HepG2 (cell line): ENCODE measurements around the gene FTCD. TPM values are rescaled to one million over a fixed set of nuclear protein-coding genes. Genes with fewer than 3 reads are reported as not detected.

ENCODE experiments used
- CEBPG ChIP-seq: IDR thresholded peaks from 2 replicates; pipeline ENCODE4 v1.6.1; 2016
- NBN ChIP-seq: fragments of 450-650 bp; conservative IDR thresholded peaks from 2 replicates; pipeline ENCODE4 v1.6.1; 2017
- NFKB2 ChIP-seq: sonication (generic); formaldehyde crosslinking; IDR thresholded peaks from 2 replicates; pipeline ENCODE4 v1.4.0; 2020; ENCODE audit warnings: missing genetic modification reagents, borderline replicate concordance
- PHF20 ChIP-seq: sonication (generic); formaldehyde crosslinking; IDR thresholded peaks from 2 replicates; pipeline ENCODE4 v1.5.0; 2020; ENCODE audit warnings: mild to moderate bottlenecking, missing genetic modification reagents
- RAD21 ChIP-seq: fragments of 450-650 bp; formaldehyde crosslinking; IDR thresholded peaks from 2 replicates; pipeline ENCODE4 v1.5.0; 2020; ENCODE audit warnings: mild to moderate bottlenecking
- SATB2 ChIP-seq: sonication (generic); formaldehyde crosslinking; IDR thresholded peaks from 2 replicates; pipeline ENCODE4 v1.5.0; 2020; ENCODE audit warnings: missing genetic modification reagents
- SIX1 ChIP-seq: sonication (generic); formaldehyde crosslinking; IDR thresholded peaks from 2 replicates; pipeline ENCODE4 v1.4.0; 2020; ENCODE audit warnings: missing genetic modification reagents, borderline replicate concordance
- ZNF33B ChIP-seq: sonication (generic); formaldehyde crosslinking; IDR thresholded peaks from 2 replicates; pipeline ENCODE4 v1.5.1; 2020; ENCODE audit warnings: mild to moderate bottlenecking, missing genetic modification reagents
- ZNF557 ChIP-seq: sonication (generic); formaldehyde crosslinking; IDR thresholded peaks from 2 replicates; pipeline ENCODE4 v1.4.0; 2020; ENCODE audit warnings: missing genetic modification reagents
- ZSCAN9 ChIP-seq: IDR thresholded peaks from 2 replicates; pipeline ENCODE4 v1.6.1; 2016; ENCODE audit warnings: borderline replicate concordance
- polyA plus RNA-seq, 8 experiments: library from polyadenylated mRNA; depleted of rRNA in 3 of 8; stranded (reverse) in 7 of 8; unstranded in 1 of 8; fragments of >200 nt; fragmentation: Illumina TruSeq in 4 of 8; extraction: Trizol in 4 of 8; gene quantifications; 2 replicates each; pipeline versions ENCODE4 v1.2.1 to v1.2.3, GENCODE V29; 2011 to 2016; ENCODE audit warnings: low read depth in 4 of 8, missing spikeins in 1 of 8, mixed read lengths in 1 of 8; ENCODE audit not compliant: insufficient read depth in 1 of 8
- total RNA-seq, 5 experiments: library from RNA; depleted of rRNA; stranded (reverse); fragments of >200 nt; fragmentation: Illumina TruSeq; extraction: Trizol; gene quantifications; 2 replicates each; pipeline ENCODE4 v1.2.3, GENCODE V29; 2016; ENCODE audit warnings: low read depth in 1 of 5
- TF ChIP-seq, protein P1 (sequence below): fragments of 450-650 bp; IDR thresholded peaks from 2 replicates; pipeline ENCODE4 v1.6.1; 2016
- TF ChIP-seq, protein P2 (sequence below): sonication (generic); formaldehyde crosslinking; conservative IDR thresholded peaks from 2 replicates; pipeline ENCODE4 v1.4.0; 2020; ENCODE audit warnings: mild to moderate bottlenecking, missing genetic modification reagents, moderate library complexity
- TF ChIP-seq, protein P3 (sequence below): sonication (generic); formaldehyde crosslinking; IDR thresholded peaks from 2 replicates; pipeline ENCODE4 v1.4.0; 2020; ENCODE audit warnings: missing genetic modification reagents
- TF ChIP-seq, protein P4 (sequence below): IDR thresholded peaks from 2 replicates; pipeline ENCODE4 v1.6.1; 2016; ENCODE audit warnings: low read depth, control low read depth
- TF ChIP-seq, protein P5 (sequence below): sonication (generic); formaldehyde crosslinking; IDR thresholded peaks from 2 replicates; pipeline ENCODE4; 2020; ENCODE audit warnings: missing genetic modification reagents, mild to moderate bottlenecking, borderline replicate concordance
- TF ChIP-seq, protein P6 (sequence below): sonication (generic); formaldehyde crosslinking; IDR thresholded peaks from 2 replicates; pipeline ENCODE4 v1.8.0; 2022; ENCODE audit warnings: mild to moderate bottlenecking, missing genetic modification reagents, borderline replicate concordance

Gene FTCD
- total and polyA plus RNA-seq, 2 of the 13 experiments (the other 11 are each of a cell fraction or from before 2014, with no cell fraction given) = 75.7 to 105 TPM

DNA sequence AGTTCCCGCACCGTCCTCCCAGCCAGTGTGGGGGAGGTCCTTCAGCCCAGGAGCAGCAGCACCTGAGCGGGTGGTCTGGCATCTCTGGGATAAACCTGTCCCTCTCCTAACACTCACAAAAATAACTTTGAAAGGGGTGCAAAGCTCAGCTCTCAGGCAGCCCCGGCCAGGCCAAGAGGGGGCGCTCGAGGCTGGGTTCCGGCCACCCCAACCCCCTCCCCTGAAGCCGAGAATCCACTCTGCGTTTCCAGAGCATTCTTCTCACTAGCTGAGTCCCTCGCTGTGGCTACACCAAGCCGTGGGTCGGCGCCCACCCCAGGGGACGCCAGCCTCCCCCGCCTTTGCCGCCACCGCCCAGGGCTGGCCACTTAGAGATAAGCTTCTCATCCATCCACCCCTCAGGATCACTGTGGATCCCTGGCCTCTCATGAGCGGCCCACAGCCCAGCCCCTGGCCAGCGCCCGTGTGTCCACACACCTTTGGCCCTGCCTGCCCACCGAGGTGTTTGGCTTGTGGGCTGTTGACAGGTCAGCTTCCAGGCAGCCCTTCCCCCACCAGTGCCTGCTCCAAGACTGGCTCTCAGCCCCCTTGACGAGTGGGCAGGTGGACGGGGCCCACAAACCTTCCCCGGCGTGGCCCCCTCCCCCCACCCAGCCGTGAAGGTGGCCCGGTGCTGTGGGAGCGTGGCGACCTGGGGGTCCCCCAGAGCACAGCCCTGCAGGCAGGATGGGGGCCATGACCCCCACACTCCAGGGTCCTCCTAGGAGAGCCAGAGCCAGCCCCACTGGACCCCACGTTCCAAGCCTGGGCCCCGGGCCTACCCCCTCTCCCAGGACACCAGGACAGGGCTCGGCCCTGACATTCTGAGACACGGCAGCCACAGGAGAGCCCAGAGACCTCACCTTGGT, 1.9 kb downstream of the FTCD start (continued):
- TF ChIP-seq, protein P1, sequence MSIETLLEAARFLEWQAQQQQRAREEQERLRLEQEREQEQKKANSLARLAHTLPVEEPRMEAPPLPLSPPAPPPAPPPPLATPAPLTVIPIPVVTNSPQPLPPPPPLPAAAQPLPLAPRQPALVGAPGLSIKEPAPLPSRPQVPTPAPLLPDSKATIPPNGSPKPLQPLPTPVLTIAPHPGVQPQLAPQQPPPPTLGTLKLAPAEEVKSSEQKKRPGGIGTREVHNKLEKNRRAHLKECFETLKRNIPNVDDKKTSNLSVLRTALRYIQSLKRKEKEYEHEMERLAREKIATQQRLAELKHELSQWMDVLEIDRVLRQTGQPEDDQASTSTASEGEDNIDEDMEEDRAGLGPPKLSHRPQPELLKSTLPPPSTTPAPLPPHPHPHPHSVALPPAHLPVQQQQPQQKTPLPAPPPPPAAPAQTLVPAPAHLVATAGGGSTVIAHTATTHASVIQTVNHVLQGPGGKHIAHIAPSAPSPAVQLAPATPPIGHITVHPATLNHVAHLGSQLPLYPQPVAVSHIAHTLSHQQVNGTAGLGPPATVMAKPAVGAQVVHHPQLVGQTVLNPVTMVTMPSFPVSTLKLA = peak; percentile 16; the same call in 1 of the 2 replicates
- peak; percentile 82; the same call in 1 of the 2 replicates for TF ChIP-seq NFKB2
- TF ChIP-seq SATB2 (CRISPR knock-in tag) = no peak
- TF ChIP-seq, protein P2, sequence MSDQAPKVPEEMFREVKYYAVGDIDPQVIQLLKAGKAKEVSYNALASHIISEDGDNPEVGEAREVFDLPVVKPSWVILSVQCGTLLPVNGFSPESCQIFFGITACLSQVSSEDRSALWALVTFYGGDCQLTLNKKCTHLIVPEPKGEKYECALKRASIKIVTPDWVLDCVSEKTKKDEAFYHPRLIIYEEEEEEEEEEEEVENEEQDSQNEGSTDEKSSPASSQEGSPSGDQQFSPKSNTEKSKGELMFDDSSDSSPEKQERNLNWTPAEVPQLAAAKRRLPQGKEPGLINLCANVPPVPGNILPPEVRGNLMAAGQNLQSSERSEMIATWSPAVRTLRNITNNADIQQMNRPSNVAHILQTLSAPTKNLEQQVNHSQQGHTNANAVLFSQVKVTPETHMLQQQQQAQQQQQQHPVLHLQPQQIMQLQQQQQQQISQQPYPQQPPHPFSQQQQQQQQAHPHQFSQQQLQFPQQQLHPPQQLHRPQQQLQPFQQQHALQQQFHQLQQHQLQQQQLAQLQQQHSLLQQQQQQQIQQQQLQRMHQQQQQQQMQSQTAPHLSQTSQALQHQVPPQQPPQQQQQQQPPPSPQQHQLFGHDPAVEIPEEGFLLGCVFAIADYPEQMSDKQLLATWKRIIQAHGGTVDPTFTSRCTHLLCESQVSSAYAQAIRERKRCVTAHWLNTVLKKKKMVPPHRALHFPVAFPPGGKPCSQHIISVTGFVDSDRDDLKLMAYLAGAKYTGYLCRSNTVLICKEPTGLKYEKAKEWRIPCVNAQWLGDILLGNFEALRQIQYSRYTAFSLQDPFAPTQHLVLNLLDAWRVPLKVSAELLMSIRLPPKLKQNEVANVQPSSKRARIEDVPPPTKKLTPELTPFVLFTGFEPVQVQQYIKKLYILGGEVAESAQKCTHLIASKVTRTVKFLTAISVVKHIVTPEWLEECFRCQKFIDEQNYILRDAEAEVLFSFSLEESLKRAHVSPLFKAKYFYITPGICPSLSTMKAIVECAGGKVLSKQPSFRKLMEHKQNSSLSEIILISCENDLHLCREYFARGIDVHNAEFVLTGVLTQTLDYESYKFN = peak; percentile 83
- no peak for TF ChIP-seq PHF20 (CRISPR knock-in tag)
- TF ChIP-seq, protein P3, sequence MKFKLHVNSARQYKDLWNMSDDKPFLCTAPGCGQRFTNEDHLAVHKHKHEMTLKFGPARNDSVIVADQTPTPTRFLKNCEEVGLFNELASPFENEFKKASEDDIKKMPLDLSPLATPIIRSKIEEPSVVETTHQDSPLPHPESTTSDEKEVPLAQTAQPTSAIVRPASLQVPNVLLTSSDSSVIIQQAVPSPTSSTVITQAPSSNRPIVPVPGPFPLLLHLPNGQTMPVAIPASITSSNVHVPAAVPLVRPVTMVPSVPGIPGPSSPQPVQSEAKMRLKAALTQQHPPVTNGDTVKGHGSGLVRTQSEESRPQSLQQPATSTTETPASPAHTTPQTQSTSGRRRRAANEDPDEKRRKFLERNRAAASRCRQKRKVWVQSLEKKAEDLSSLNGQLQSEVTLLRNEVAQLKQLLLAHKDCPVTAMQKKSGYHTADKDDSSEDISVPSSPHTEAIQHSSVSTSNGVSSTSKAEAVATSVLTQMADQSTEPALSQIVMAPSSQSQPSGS (CRISPR knock-in tag) = peak; percentile 35; the same call in 1 of the 2 replicates
- TF ChIP-seq RAD21 = peak; percentile 61; the same call in 1 of the 2 replicates
- no peak for TF ChIP-seq CEBPG (CRISPR knock-in tag)
- TF ChIP-seq NBN = no peak
- TF ChIP-seq ZNF557 (CRISPR knock-in tag) = 0 out of 2 replicates have a peak, but pooled peaks have one; percentile 17
- TF ChIP-seq SIX1 (CRISPR knock-in tag) = peak; percentile 66; the same call in 1 of the 2 replicates
- TF ChIP-seq, protein P4, sequence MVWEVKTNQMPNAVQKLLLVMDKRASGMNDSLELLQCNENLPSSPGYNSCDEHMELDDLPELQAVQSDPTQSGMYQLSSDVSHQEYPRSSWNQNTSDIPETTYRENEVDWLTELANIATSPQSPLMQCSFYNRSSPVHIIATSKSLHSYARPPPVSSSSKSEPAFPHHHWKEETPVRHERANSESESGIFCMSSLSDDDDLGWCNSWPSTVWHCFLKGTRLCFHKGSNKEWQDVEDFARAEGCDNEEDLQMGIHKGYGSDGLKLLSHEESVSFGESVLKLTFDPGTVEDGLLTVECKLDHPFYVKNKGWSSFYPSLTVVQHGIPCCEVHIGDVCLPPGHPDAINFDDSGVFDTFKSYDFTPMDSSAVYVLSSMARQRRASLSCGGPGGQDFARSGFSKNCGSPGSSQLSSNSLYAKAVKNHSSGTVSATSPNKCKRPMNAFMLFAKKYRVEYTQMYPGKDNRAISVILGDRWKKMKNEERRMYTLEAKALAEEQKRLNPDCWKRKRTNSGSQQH (CRISPR knock-in tag) = no peak
- TF ChIP-seq ZNF33B (CRISPR knock-in tag) = peak; percentile 42; the same call in 1 of the 2 replicates
- TF ChIP-seq, protein P5, sequence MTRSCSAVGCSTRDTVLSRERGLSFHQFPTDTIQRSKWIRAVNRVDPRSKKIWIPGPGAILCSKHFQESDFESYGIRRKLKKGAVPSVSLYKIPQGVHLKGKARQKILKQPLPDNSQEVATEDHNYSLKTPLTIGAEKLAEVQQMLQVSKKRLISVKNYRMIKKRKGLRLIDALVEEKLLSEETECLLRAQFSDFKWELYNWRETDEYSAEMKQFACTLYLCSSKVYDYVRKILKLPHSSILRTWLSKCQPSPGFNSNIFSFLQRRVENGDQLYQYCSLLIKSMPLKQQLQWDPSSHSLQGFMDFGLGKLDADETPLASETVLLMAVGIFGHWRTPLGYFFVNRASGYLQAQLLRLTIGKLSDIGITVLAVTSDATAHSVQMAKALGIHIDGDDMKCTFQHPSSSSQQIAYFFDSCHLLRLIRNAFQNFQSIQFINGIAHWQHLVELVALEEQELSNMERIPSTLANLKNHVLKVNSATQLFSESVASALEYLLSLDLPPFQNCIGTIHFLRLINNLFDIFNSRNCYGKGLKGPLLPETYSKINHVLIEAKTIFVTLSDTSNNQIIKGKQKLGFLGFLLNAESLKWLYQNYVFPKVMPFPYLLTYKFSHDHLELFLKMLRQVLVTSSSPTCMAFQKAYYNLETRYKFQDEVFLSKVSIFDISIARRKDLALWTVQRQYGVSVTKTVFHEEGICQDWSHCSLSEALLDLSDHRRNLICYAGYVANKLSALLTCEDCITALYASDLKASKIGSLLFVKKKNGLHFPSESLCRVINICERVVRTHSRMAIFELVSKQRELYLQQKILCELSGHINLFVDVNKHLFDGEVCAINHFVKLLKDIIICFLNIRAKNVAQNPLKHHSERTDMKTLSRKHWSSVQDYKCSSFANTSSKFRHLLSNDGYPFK = no peak
- TF ChIP-seq ZSCAN9 (CRISPR knock-in tag) = 0 out of 2 replicates have a peak, but pooled peaks have one; percentile 21
- TF ChIP-seq, protein P6, sequence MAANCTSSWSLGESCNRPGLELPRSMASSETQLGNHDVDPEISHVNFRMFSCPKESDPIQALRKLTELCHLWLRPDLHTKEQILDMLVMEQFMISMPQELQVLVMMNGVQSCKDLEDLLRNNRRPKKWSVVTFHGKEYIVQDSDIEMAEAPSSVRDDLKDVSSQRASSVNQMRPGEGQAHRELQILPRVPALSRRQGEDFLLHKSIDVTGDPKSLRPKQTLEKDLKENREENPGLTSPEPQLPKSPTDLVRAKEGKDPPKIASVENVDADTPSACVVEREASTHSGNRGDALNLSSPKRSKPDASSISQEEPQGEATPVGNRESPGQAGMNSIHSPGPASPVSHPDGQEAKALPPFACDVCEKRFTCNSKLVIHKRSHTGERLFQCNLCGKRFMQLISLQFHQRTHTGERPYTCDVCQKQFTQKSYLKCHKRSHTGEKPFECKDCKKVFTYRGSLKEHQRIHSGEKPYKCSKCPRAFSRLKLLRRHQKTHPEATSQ = no peak
